ENCODE measurements around the gene LZTS2.

DNA sequence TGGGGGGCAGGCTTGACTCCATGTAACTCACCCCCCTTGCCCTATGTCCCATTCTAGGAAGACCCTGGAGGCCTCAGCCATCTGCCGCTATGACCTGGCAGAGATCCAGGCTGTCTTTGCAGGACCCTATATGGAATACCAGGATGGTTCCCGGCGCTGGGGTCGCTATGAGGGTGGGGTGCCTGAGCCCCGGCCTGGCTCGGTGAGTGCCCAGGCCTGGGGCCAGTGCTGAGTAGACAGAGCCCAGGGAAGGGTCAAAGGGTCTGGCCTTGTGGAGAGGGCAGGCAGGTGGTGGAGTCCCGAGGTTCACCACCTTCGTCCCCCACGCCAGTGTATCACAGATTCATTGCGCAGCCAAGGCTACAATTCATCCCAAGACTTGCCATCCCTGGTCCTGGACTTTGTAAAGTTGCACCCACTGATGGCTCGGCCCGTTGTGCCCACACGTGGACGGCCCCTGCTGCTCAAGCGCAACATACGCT is 19.8 kb upstream of the LZTS2 start:
- TF ChIP-seq POLR2A (IDR thresholded peaks at IDR 0.05; ENCODE audit: low read length) (no peak), JUN (IDR thresholded peaks at IDR 0.05) (no peak), JUNB (IDR thresholded peaks at IDR 0.05) (no peak), CTCF (IDR thresholded peaks at IDR 0.05) (no peak), BHLHE40 (IDR thresholded peaks at IDR 0.05; ENCODE audit: low read depth, low read length) (no peak), EP300 (IDR thresholded peaks at IDR 0.05) (no peak), RAD21 (conservative IDR thresholded peaks at IDR 0.05 in 1 of 2, IDR thresholded peaks at IDR 0.05 in 1 of 2) (no peak), RFX5 (IDR thresholded peaks at IDR 0.05) (no peak), ZSCAN20 (CRISPR knock-in tag; IDR thresholded peaks at IDR 0.05) (no peak)

Measured in A549 (cell line).